HG03025 (cell line): Measurements from ENCODE around the gene ANKRD16.

Experiments used
- ATAC-seq: cut with Tn5 transposase; IDR thresholded peaks from one replicate; pipeline ENCODE4 v1.9.1; 2021; ENCODE audit warnings: mild to moderate bottlenecking, moderate library complexity; ENCODE audit not compliant: unreplicated experiment, low FRiP score

ANKRD16 gene

DNA sequence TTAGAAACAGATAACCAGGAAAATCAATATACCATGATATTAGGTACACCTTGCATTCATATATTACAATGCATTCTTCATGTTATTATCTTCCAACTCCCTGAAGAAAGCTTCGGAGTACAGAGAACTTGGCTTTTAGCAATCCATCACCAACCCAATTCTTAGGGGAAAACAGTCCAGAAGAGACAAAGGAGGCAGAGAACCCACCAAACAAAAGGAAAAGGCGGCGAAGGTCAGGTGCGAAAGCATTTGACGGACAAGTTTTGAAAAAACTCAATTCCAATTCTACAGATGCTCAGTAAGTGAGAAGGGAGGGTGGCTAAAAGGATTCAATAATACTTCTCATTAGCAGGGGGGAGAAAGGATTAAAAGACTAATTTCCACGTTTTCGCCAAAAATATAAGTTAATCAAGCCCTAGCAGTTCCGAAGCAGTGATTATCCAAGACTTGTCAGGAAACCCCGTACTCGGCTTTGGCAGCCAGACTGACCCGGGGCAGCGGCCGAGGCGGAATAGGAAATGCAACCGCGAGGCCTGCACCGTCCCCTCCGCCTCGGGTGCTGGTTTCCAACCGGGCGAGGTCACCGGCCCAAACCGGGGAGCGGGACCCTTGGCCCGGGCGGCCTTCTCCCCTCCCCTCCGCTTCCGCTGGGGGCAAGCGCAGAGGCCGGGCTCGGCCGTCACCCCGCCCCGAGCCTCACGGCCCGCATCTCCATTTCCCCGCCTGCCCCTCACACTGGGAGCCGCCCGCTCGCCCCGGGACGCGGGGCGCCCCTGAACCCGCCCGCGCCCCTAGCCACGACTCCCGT lies 77.2 kb downstream of the ANKRD16 start:
- ATAC-seq, result peak; percentile 25
